AG04450 (cell line): ENCODE results near the gene ITSN1. TPM values are rescaled to one million over a fixed set of nuclear protein-coding genes. Genes with fewer than 3 reads are reported as not detected.
"Not testable (repeated sequence)": the region's sequence is repeated elsewhere in the genome, so short reads cannot be mapped to it uniquely, and the experiment has no call there.

Experiments
- CTCF ChIA-PET: fragments of 300-600, 350-600 bp; formaldehyde crosslinking; extraction: SDS; loops from one replicate; lab custom pipeline; 2022; ENCODE audit warnings: antibody characterized with exemption, inconsistent platforms; lab: Charles Lee
- POLR2A ChIA-PET: fragments of 350-600 bp; formaldehyde crosslinking; extraction: SDS; loops from one replicate; lab custom pipeline; 2021; ENCODE audit warnings: antibody characterized with exemption, inconsistent platforms; lab: Yijun Ruan, JAX
- DNase-seq: peaks from one replicate; pipeline ENCODE4 v3.0.0-alpha.2; 2011; ENCODE audit warnings: low read depth, low spot score
- H3K27ac ChIP-seq: one replicate; pipeline ENCODE4 v1.5.1; 2012; ENCODE audit warnings: low read depth, low read length, control low read depth
- H3K27me3 ChIP-seq: one replicate; pipeline ENCODE4 v1.6.0; 2012; ENCODE audit warnings: low read length; ENCODE audit not compliant: control insufficient read depth, insufficient read depth
- H3K4me3 ChIP-seq: 2 replicates; pipeline ENCODE4 v1.5.1; 2011; ENCODE audit warnings: mild to moderate bottlenecking, low read depth, low read length, control low read depth
- H3K9me3 ChIP-seq: 2 replicates; pipeline ENCODE4 v1.5.1; 2012; ENCODE audit warnings: low read length; ENCODE audit not compliant: control insufficient read depth, insufficient read depth
- polyA plus RNA-seq: library from polyadenylated mRNA; depleted of rRNA; stranded (reverse); fragments of >200 nt; gene quantifications from 2 replicates; pipeline ENCODE4 v1.2.3, GENCODE V29; 2011
- TF ChIP-seq, protein P1 (sequence below): IDR thresholded peaks from 2 replicates; pipeline ENCODE4 v1.5.1; 2011; ENCODE audit warnings: low read depth, low read length, control low read depth, inconsistent platforms

ITSN1 gene
- polyA plus RNA-seq, 1 experiment, result 51.5 TPM

DNA sequence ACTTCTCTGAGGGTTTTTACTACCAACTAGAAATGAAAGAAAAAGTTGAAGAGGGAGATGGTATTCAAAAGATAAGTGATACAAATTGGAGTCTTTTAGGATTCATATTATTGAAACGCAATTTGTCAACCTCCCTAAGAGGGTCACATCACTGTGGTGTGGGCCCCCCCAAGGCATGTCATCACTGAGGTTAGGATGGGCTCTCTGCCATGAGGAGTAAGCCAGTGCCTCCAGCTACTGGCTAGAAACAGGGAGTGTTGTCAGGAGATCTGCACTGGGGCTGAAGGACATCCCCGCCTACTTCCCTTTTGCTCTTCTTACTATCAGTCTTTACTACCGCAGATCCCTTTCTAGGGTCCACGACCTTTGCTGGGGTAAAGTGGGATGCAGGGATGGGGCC lies 25.9 kb downstream of the ITSN1 start:
- TF ChIP-seq, protein P1, sequence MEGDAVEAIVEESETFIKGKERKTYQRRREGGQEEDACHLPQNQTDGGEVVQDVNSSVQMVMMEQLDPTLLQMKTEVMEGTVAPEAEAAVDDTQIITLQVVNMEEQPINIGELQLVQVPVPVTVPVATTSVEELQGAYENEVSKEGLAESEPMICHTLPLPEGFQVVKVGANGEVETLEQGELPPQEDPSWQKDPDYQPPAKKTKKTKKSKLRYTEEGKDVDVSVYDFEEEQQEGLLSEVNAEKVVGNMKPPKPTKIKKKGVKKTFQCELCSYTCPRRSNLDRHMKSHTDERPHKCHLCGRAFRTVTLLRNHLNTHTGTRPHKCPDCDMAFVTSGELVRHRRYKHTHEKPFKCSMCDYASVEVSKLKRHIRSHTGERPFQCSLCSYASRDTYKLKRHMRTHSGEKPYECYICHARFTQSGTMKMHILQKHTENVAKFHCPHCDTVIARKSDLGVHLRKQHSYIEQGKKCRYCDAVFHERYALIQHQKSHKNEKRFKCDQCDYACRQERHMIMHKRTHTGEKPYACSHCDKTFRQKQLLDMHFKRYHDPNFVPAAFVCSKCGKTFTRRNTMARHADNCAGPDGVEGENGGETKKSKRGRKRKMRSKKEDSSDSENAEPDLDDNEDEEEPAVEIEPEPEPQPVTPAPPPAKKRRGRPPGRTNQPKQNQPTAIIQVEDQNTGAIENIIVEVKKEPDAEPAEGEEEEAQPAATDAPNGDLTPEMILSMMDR, result no peak
- Histone ChIP-seq H3K27me3 (no peaks in the 10 kb centered on the region), H3K4me3 (no peak overlapping the region), H3K9me3 (no peaks in the 10 kb centered on the region), H3K27ac (no peak overlapping the region)
- POLR2A ChIA-PET, result no interaction called here
- CTCF ChIA-PET, result no interaction called here
- no peak for DNase-seq

DNA sequence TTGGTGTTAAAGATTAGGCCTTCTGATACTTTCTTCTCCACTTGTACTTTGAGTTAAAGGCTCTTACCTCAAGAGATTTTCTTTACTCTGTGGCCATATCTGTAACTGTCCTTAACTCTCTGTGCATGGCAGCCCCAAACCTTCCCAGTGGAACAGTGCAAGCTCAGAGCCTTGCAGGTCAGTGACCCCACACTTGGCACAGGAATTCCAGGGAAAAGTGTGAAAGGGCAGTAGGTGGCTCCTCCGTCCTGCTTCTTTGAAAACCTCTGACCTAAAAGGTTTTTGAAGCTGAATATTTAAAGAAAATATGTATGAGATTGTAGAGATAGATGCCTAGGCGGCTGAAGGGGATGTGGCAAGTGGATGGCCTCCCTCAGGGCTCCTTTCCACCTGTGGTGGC lies 26.3 kb downstream of the ITSN1 start:
- no peak overlapping the region for H3K27ac ChIP-seq
- no peak for DNase-seq
- ChIA-PET CTCF (no interaction called here), POLR2A (no interaction called here)
- TF ChIP-seq, protein P1, result no peak
- H3K27me3 ChIP-seq, result no peaks in the 10 kb centered on the region
- no peak overlapping the region for H3K4me3 ChIP-seq
- no peaks in the 10 kb centered on the region for H3K9me3 ChIP-seq

DNA sequence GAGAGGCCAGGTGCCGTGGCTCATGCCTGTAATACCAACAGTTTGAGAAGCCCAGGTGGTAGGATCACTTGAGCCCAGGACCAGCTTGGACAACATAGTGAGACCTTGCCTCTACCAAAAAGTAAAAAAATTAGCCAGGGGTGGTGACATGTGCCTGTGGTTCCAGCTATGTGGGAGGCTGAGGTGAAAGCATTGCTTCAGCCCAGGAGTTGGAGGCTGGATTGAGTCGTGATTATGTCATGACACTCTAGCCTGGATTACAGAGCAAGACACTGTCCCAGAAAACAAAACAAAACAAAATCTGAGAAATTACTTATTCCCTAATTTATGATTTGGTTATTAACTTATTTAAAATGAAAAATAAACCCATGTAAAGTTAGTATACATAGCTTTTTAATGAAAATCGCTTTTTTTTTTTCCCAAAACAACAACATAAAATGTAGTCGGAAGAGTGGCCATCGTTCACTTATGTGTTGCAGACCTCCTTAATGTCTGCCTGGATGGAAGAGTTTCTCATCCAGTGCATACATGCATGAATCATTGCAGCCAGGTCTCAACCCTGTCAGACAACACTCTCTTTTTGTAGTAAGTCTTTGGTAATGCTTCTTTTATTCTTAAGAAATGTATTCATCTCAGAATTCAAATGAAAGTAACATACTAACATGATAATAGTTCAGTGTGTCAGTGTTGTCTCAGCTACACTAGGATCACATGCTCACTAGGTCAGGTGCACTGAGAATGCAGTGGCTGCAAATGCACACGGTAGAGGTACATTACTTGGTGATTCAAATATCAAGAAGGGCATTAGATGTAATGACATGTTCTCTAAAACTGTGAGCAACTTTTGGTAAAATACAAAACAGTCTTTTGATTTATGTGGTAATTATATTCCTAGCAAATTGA lies 28.0 kb downstream of the ITSN1 start:
- no peak overlapping the region for H3K27ac ChIP-seq
- no peak overlapping the region for H3K4me3 ChIP-seq
- POLR2A ChIA-PET, result no interaction called here
- no peak for DNase-seq
- TF ChIP-seq, protein P1, result no peak
- no peaks in the 10 kb centered on the region for H3K27me3 ChIP-seq
- H3K9me3 ChIP-seq, result no peaks in the 10 kb centered on the region
- CTCF ChIA-PET, result no interaction called here

DNA sequence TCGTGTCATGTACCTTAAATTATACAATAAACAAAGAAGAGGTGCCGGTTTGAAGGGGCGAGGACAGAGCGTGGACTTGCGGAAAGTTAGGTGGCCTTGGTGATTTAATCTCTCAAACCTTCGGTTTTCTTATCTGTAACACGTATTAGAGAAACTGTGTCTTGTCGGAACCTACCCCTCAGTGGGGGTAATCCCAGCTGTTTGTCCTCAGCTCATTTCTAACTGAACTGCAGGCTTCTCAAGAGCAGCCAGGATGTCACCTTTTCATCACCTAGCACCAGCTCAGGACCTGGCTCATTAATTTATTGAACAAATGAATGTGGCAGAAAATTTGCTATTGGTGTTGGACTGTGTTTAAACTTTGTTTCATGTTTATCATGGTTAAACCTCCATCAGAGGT lies 31.2 kb downstream of the ITSN1 start:
- H3K27me3 ChIP-seq, result no peaks in the 10 kb centered on the region
- TF ChIP-seq, protein P1, result no peak
- H3K27ac ChIP-seq, result no peak overlapping the region
- ChIA-PET POLR2A (no interaction called here), CTCF (no interaction called here)
- H3K9me3 ChIP-seq, result no peaks in the 10 kb centered on the region
- no peak overlapping the region for H3K4me3 ChIP-seq
- no peak for DNase-seq

DNA sequence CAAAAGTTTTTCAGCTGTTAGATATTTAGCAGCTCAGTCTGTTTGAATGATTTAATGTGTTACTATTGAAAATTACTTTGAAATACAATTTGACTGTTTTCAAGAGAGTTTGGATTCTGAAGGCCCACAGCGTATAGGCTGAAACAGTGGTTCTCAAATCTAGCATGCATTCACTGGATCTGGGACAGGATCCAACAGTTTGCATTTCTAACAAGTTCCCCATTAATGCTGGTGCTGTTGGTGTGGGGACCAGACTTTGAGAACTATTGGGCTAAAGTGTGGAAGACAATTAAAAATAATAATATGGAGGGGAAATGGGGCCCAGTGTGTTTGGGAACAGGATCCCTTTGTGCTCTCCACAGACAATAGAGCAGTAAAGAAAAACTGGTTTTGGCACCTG lies 31.9 kb downstream of the ITSN1 start:
- Histone ChIP-seq H3K27me3 (no peaks in the 10 kb centered on the region), H3K9me3 (no peaks in the 10 kb centered on the region), H3K4me3 (no peak overlapping the region), H3K27ac (no peak overlapping the region)
- no peak for DNase-seq
- TF ChIP-seq, protein P1, result no peak
- ChIA-PET POLR2A (no interaction called here), CTCF (no interaction called here)

DNA sequence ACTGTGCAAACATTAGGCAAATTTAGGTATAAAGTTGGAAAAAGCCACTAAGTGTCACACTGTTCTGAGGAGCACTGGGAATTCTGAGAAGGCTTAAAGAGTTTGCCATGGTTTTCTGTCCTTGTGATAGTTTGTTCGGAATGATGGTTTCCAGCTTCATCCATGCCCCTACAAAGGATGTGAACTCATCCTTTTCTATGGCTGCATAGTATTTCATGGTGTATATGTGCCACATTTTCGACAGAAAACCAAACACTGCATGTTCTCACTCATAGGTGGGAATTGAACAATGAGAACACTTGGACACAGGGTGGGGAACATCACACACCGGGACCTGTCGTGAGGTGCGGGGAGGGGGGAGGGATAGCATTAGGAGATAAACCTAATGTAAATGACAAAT lies 34.4 kb downstream of the ITSN1 start:
- CTCF ChIA-PET, POLR2A ChIA-PET, H3K4me3 ChIP-seq, DNase-seq, H3K27me3 ChIP-seq, H3K27ac ChIP-seq, H3K9me3 ChIP-seq: not testable (repeated sequence)
